GM12878 (cell line): ENCODE results near the gene SAPCD2. TPM values are rescaled to one million over a fixed set of nuclear protein-coding genes. Genes with fewer than 3 reads are reported as not detected.

ENCODE experiments used
- ATAC-seq: fragments of 200-7000 bp; cut with Tn5 transposase; 3 replicates; pipeline ENCODE4 v1.9.1; 2020; ENCODE audit warnings: mild to moderate bottlenecking, moderate library complexity
- BruUV-seq: library from RNA; stranded (reverse); fragments of 400-500 nt; replicated peaks from 2 replicates; lab custom pipeline; 2021; lab: Mats Ljungman, UMichigan
- CTCF ChIA-PET: fragments of 300-600 bp; sonication (Branson Sonifier 250); formaldehyde crosslinking; extraction: SDS; loops from one replicate; lab custom pipeline; 2021; ENCODE audit warnings: inconsistent platforms; lab: Yijun Ruan, JAX
- POLR2A ChIA-PET: fragments of 350-600 bp; formaldehyde crosslinking; extraction: SDS; loops from one replicate; lab custom pipeline; 2021; ENCODE audit warnings: inconsistent platforms; lab: Charles Lee
- RAD21 ChIA-PET: fragments of 300-600 bp; sonication (Branson Sonifier 250); formaldehyde crosslinking; loops from one replicate; lab custom pipeline; 2023; ENCODE audit warnings: antibody characterized with exemption; ENCODE audit not compliant: unreplicated experiment; lab: Charles Lee
- SMC1A ChIA-PET: fragments of 300-600 bp; sonication (Branson Sonifier 250); formaldehyde crosslinking; loops from one replicate; lab custom pipeline; 2023; ENCODE audit not compliant: unreplicated experiment, uncharacterized antibody; lab: Charles Lee
- DNase-seq: peaks from one replicate; pipeline ENCODE4 v3.0.0-alpha.2; 2011; ENCODE audit warnings: low read depth, low spot score
- FAIRE-seq: peaks from 3 replicates; lab custom pipeline; 2011; peaks lifted over from hg19 to GRCh38; lab: Jason Lieb, UNC
- H2AFZ ChIP-seq: 2 replicates; pipeline ENCODE4 v1.6.0; 2011; ENCODE audit warnings: low read depth, low read length, control low read depth; ENCODE audit not compliant: control insufficient read depth
- H3K27ac ChIP-seq: 2 replicates; pipeline ENCODE4 v1.5.1; 2011; ENCODE audit warnings: control low read depth; ENCODE audit not compliant: control insufficient read depth, insufficient read depth
- H3K27me3 ChIP-seq, 2 experiments: replicated peaks in 1 of 2; 2 replicates each; pipeline versions ENCODE4 v1.6.0 to v1.6.1; 2011; ENCODE audit warnings: low read length in 1 of 2; ENCODE audit not compliant: control insufficient read depth in 2 of 2, insufficient read depth in 2 of 2
- H3K36me3 ChIP-seq, 2 experiments: 2 replicates each; pipeline ENCODE4 v1.5.1; 2011; ENCODE audit warnings: low read length in 1 of 2; ENCODE audit not compliant: control insufficient read depth in 2 of 2, insufficient read depth in 2 of 2
- H3K4me1 ChIP-seq: 2 replicates; pipeline ENCODE4 v1.6.1; 2011; ENCODE audit warnings: mild to moderate bottlenecking, low read length, moderate library complexity, mixed read lengths; ENCODE audit not compliant: control insufficient read depth, insufficient read depth
- H3K4me2 ChIP-seq: 2 replicates; pipeline ENCODE4 v1.6.0; 2011; ENCODE audit warnings: control low read depth; ENCODE audit not compliant: control insufficient read depth, insufficient read depth
- H3K4me3 ChIP-seq: fragments of 200-600 bp; sonication (generic); 2 replicates; pipeline ENCODE4 v1.5.1; 2016
- H3K79me2 ChIP-seq: 2 replicates; pipeline ENCODE4 v1.6.0; 2011; ENCODE audit warnings: low read length; ENCODE audit not compliant: control insufficient read depth, insufficient read depth
- H3K9ac ChIP-seq: 2 replicates; pipeline ENCODE4 v1.8.0; 2011; ENCODE audit warnings: low read length, control low read depth, mixed read lengths; ENCODE audit not compliant: control insufficient read depth, insufficient read depth
- H3K9me3 ChIP-seq: replicated peaks from 3 replicates; pipeline ENCODE4 v1.5.1; 2011; ENCODE audit warnings: mild to moderate bottlenecking, low read length; ENCODE audit not compliant: control insufficient read depth, insufficient read depth
- H4K20me1 ChIP-seq: 2 replicates; pipeline ENCODE4 v1.6.0; 2011; ENCODE audit not compliant: control insufficient read depth, insufficient read depth
- CHD4 ChIP-seq: fragments of 200-600 bp; sonication (generic); IDR thresholded peaks from 2 replicates; pipeline ENCODE4 v1.6.1; 2016; ENCODE audit warnings: mild to moderate bottlenecking
- CREM ChIP-seq: IDR thresholded peaks from 2 replicates; pipeline ENCODE4 v1.6.1; 2014; ENCODE audit warnings: antibody characterized with exemption, low read depth
- EP300 ChIP-seq, 2 experiments: fragments of 150-350 bp in 1 of 2; IDR thresholded peaks; 2 replicates each; pipeline ENCODE4 v1.6.1; 2011 to 2012; ENCODE audit warnings: low read depth in 2 of 2, low read length in 2 of 2, borderline replicate concordance in 1 of 2, improper control_type of control experiment in 1 of 2, inconsistent platforms in 1 of 2; ENCODE audit not compliant: control insufficient read depth in 1 of 2
- FOXK2 ChIP-seq: fragments of 450-650 bp; IDR thresholded peaks from 2 replicates; pipeline ENCODE4 v1.6.1; 2017; ENCODE audit warnings: mild to moderate bottlenecking, moderate library complexity
- KLF5 ChIP-seq: fragments of 450-650 bp; IDR thresholded peaks from 2 replicates; pipeline ENCODE4 v1.6.1; 2014; ENCODE audit warnings: mild to moderate bottlenecking; ENCODE audit not compliant: partially characterized antibody
- LARP7 ChIP-seq: fragments of 450-650 bp; IDR thresholded peaks from 2 replicates; pipeline ENCODE4 v1.6.1; 2017; ENCODE audit warnings: mild to moderate bottlenecking
- PAX8 ChIP-seq: fragments of 450-650 bp; IDR thresholded peaks from 2 replicates; pipeline ENCODE4 v1.6.1; 2017; ENCODE audit warnings: mild to moderate bottlenecking, moderate library complexity
- POU2F2 ChIP-seq: IDR thresholded peaks from 3 replicates; pipeline ENCODE4 v1.6.1; 2011; ENCODE audit warnings: low read depth, mild to moderate bottlenecking, low read length, borderline replicate concordance
- RBBP5 ChIP-seq: fragments of 200-600 bp; sonication (generic); conservative IDR thresholded peaks from 2 replicates; pipeline ENCODE4 v1.6.1; 2016
- SIN3A ChIP-seq: IDR thresholded peaks from 2 replicates; pipeline ENCODE4 v1.6.1; 2012; ENCODE audit warnings: low read depth, low read length, improper control_type of control experiment
- SMARCA5 ChIP-seq: fragments of 450-650 bp; IDR thresholded peaks from 2 replicates; pipeline ENCODE4 v1.6.1; 2017; ENCODE audit warnings: mild to moderate bottlenecking
- USF1 ChIP-seq: IDR thresholded peaks from 2 replicates; pipeline ENCODE4 v1.6.1; 2011; ENCODE audit warnings: borderline replicate concordance, low read depth, mild to moderate bottlenecking, moderate library complexity, mixed read lengths, low read length; ENCODE audit not compliant: insufficient read depth; ENCODE audit errors: extremely low read length
- ZNF207 ChIP-seq: fragments of 450-650 bp; IDR thresholded peaks from 2 replicates; pipeline ENCODE4 v1.6.1; 2014; ENCODE audit warnings: antibody characterized with exemption, mild to moderate bottlenecking, borderline replicate concordance
- ZSCAN29 ChIP-seq: fragments of 450-650 bp; IDR thresholded peaks from 2 replicates; pipeline ENCODE4 v1.6.1; 2017; ENCODE audit warnings: mild to moderate bottlenecking, moderate library complexity
- WGBS: methylation state at CpG from one replicate; pipeline ENCODE4 v1.1.6; 2016; ENCODE audit warnings: low lambda C conversion rate; ENCODE audit not compliant: insufficient replicate concordance, insufficient coverage; ENCODE audit errors: missing lambda C conversion rate; 5-methylcytosine and 5-hydroxymethylcytosine counted together
- in situ Hi-C: fragments of 300-500 bp; cut with MboI; formaldehyde crosslinking; loops from 9 replicates; pipeline ENCODE4 v1.14.3; 2018; ENCODE audit warnings: mixed read lengths
- intact Hi-C: fragments of 100-400 bp; cut with micrococcal nuclease; formaldehyde crosslinking; loops from one replicate; pipeline ENCODE4 v1.14.2; 2022; ENCODE audit not compliant: unreplicated experiment
- polyA plus RNA-seq, 11 experiments: library from polyadenylated mRNA; depleted of rRNA in 4 of 11; unstranded in 6 of 11; stranded (reverse) in 5 of 11; fragments of >200 nt; fragmentation: Nextera tagmentation in 4 of 11; fragmentation: Illumina TruSeq in 1 of 11; extraction: Ambion mirVana in 4 of 11; extraction: Trizol in 1 of 11; gene quantifications; 1 replicate in 1 of 11; 2 replicates in 10 of 11; pipeline versions ENCODE4 v1.2.1 to v1.2.3, GENCODE V29; 2011 to 2016; ENCODE audit warnings: inconsistent platforms in 2 of 11, missing spikeins in 2 of 11, low read depth in 1 of 11
- total RNA-seq, 4 experiments: library from RNA; depleted of rRNA in 3 of 4; stranded (reverse); fragments of >200 nt in 3 of 4; fragmentation: Illumina TruSeq in 1 of 4; extraction: Trizol in 1 of 4; gene quantifications; 2 replicates each; pipeline versions ENCODE4 v1.2.1 to v1.2.3, GENCODE V29; 2013 to 2021
- TF ChIP-seq, protein P1 (sequence below): IDR thresholded peaks from 2 replicates; pipeline ENCODE4 v1.6.1; 2012; ENCODE audit warnings: mild to moderate bottlenecking, low read depth, low read length

SAPCD2 gene
- total and polyA plus RNA-seq, 10 of the 15 experiments (the other 5 are each of a cell fraction or from before 2014, with no cell fraction given) = 1.6 to 35.2 (median 7.2) TPM

DNA sequence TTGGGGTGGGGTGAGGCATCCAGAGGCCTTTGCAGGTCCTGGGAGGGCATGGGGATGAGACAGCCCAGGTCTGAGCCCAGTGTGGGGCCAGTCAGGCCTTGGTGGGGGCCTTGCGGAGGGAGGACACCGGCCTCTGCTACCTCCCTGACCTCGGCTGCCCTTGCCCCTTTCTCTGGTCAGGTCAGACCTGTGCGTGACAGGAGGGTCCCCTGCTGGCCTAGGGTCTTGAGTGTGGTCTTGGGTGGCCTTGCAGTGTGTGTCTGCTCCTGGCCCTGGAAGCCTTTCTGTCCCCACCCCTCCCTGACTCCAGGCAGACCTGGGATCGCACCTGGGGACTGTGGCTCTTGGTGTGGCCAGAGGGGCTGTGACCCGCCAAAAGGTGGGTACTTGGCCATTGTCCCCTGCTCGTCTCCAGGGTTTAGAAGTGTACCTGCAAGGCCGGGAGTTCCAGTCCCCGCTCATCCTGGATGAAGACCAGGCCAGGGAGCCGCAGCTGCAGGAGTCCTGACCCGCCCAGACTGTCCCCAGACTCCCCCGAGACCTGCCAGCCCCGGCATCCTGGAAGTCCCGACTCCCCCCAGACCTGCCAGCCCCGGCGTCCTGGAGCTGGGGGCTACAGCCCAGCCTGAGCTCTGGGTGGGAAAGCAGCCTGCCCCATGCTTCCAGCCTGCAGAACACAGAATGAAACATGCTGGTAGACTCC, 12.0 kb upstream of the SAPCD2 start:
- in situ Hi-C loops = no loop called here
- Histone ChIP-seq H3K4me3 (no peak overlapping the region), H3K4me2 (no peak overlapping the region), H2AFZ (no peak overlapping the region), H3K9me3 (no peaks in the 10 kb centered on the region), H3K4me1 (peaks cover 29% of the 10 kb centered on the region), H3K36me3 (peaks cover 0 to 5% of the 10 kb centered on the region in 2 experiments; a peak in 3 of 4 replicates), H3K27me3 (no peaks in the 10 kb centered on the region), H3K9ac (no peak overlapping the region), H3K27ac (no peak overlapping the region), H4K20me1 (no peaks in the 10 kb centered on the region; the same call in 1 of the 2 replicates), H3K79me2 (peaks cover 13% of the 10 kb centered on the region)
- CTCF ChIA-PET = interaction anchor here (2.2 to 5.0 kb wide), 2 partner anchors 13 kb away, joined by 12 to 80 read pairs; partner anchors contain the start of gene SAPCD2
- no TSS peak for BruUV-seq
- DNase-seq = no peak
- POLR2A ChIA-PET = interaction anchor here (0.5 to 4.6 kb wide), 6 partner anchors 9 to 68 kb away, joined by 3 to 19 read pairs (median 8); partner anchors contain the start of gene SAPCD2
- SMC1A ChIA-PET = interaction anchor here (0.8 to 1.9 kb wide), 3 partner anchors 12 to 14 kb away, joined by 4 to 8 read pairs (median 8); partner anchors contain the start of gene SAPCD2
- 90% methylated on average over 12 of the region's 16 CpGs for WGBS
- FAIRE-seq = no peak
- intact Hi-C loops = no loop called here
- ATAC-seq = no peak
- RAD21 ChIA-PET = interaction anchor here (1.2 to 2.1 kb wide), 2 partner anchors 10 to 15 kb away, joined by 3 to 8 read pairs; no protein-coding TSS in a partner anchor
- no peak for TF ChIP-seq RBBP5
- no peak for TF ChIP-seq FOXK2
- no peak for TF ChIP-seq CREM
- TF ChIP-seq SMARCA5 = no peak
- no peak for TF ChIP-seq KLF5
- no peak for TF ChIP-seq EP300 (IDR thresholded peaks at IDR 0.05; ENCODE audit: borderline replicate concordance in 1 of 2, control insufficient read depth in 1 of 2, low read depth in 2 of 2, low read length in 2 of 2)
- TF ChIP-seq, protein P1, sequence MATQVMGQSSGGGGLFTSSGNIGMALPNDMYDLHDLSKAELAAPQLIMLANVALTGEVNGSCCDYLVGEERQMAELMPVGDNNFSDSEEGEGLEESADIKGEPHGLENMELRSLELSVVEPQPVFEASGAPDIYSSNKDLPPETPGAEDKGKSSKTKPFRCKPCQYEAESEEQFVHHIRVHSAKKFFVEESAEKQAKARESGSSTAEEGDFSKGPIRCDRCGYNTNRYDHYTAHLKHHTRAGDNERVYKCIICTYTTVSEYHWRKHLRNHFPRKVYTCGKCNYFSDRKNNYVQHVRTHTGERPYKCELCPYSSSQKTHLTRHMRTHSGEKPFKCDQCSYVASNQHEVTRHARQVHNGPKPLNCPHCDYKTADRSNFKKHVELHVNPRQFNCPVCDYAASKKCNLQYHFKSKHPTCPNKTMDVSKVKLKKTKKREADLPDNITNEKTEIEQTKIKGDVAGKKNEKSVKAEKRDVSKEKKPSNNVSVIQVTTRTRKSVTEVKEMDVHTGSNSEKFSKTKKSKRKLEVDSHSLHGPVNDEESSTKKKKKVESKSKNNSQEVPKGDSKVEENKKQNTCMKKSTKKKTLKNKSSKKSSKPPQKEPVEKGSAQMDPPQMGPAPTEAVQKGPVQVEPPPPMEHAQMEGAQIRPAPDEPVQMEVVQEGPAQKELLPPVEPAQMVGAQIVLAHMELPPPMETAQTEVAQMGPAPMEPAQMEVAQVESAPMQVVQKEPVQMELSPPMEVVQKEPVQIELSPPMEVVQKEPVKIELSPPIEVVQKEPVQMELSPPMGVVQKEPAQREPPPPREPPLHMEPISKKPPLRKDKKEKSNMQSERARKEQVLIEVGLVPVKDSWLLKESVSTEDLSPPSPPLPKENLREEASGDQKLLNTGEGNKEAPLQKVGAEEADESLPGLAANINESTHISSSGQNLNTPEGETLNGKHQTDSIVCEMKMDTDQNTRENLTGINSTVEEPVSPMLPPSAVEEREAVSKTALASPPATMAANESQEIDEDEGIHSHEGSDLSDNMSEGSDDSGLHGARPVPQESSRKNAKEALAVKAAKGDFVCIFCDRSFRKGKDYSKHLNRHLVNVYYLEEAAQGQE = no peak
- no peak for TF ChIP-seq CHD4
- TF ChIP-seq LARP7 = no peak
- no peak for TF ChIP-seq ZNF207
- TF ChIP-seq ZSCAN29 = no peak
- TF ChIP-seq USF1 = no peak
- TF ChIP-seq POU2F2 = no peak
- no peak for TF ChIP-seq PAX8
- no peak for TF ChIP-seq SIN3A
